HG03521 (cell line): Measurements from ENCODE around the gene DUSP22.
"Not testable (repeated sequence)": the region's sequence is repeated elsewhere in the genome, so short reads cannot be mapped to it uniquely, and the experiment has no call there.

ENCODE experiments used
- ATAC-seq: cut with Tn5 transposase; IDR thresholded peaks from one replicate; pipeline ENCODE4 v1.9.1; 2021; ENCODE audit warnings: mild to moderate bottlenecking, moderate library complexity; ENCODE audit not compliant: unreplicated experiment

The DUSP22 gene

GRCh38 chr6:322940-323729 lies 30.8 kb downstream of the DUSP22 start:
- no peak for ATAC-seq

GRCh38 chr6:323730-324088 lies 31.4 kb downstream of the DUSP22 start:
- no peak for ATAC-seq

- ATAC-seq = no peak
Measured at GRCh38 chr6:324116-324728, 31.9 kb downstream of the DUSP22 start.

GRCh38 chr6:324729-325125 lies 32.4 kb downstream of the DUSP22 start:
- ATAC-seq = no peak

- not testable (repeated sequence) for ATAC-seq
Measured at GRCh38 chr6:325161-325860, 33.0 kb downstream of the DUSP22 start.

- not testable (repeated sequence) for ATAC-seq
Measured at GRCh38 chr6:326066-326465, 33.8 kb downstream of the DUSP22 start.

GRCh38 chr6:326896-327537 lies 34.7 kb downstream of the DUSP22 start:
- ATAC-seq = no peak

- ATAC-seq = no peak
Measured at GRCh38 chr6:327538-328116, 35.3 kb downstream of the DUSP22 start.

GRCh38 chr6:328136-328670 lies 35.9 kb downstream of the DUSP22 start:
- ATAC-seq = peak; percentile 63

- ATAC-seq = no peak
Measured at GRCh38 chr6:328924-329323, 36.6 kb downstream of the DUSP22 start.

- ATAC-seq = no peak
Measured at GRCh38 chr6:329888-330691, 37.8 kb downstream of the DUSP22 start.

GRCh38 chr6:330948-331347 lies 38.7 kb downstream of the DUSP22 start:
- no peak for ATAC-seq

GRCh38 chr6:331622-332521 lies 39.6 kb downstream of the DUSP22 start:
- ATAC-seq = peak; percentile 33

GRCh38 chr6:332671-333070 lies 40.4 kb downstream of the DUSP22 start:
- ATAC-seq = no peak

- ATAC-seq = no peak
Measured at GRCh38 chr6:333379-334002, 41.2 kb downstream of the DUSP22 start.

- ATAC-seq = no peak
Measured at GRCh38 chr6:334536-335510, 42.5 kb downstream of the DUSP22 start.

GRCh38 chr6:335572-335971 lies 43.3 kb downstream of the DUSP22 start:
- no peak for ATAC-seq
